Left lobe of liver (tissue), 2 donors: ENCODE data around the gene PAN2. TPM values are rescaled to one million over a fixed set of nuclear protein-coding genes. Genes with fewer than 3 reads are reported as not detected.

ENCODE experiments used
- ATAC-seq: fragments of 200-7000 bp; cut with Tn5 transposase; one replicate; pipeline ENCODE4 v1.9.1; 2020; ENCODE audit warnings: mild to moderate bottlenecking, moderate library complexity
- DNase-seq: peaks from one replicate; pipeline ENCODE4 v3.0.0-alpha.2; 2020; ENCODE audit warnings: low spot score
- total RNA-seq: library from RNA; stranded (reverse); gene quantifications from one replicate; pipeline ENCODE4 v1.2.1, GENCODE V29; 2021
- donor health status: DM: no; HTN: no; CAD: no; lungs with moderate emphysema.
- donor health status: DM: no; HTN: yes; CAD: no.

Gene PAN2
- total RNA-seq, 1 donor from 2014 or later: 86.0 TPM

- ATAC-seq: peak; percentile 83
- DNase-seq: peak; percentile 81
These were observed 61.3 kb downstream of the PAN2 start for GRCh38 chr12:56272468-56272867.

GRCh38 chr12:56271031-56271430 lies 62.8 kb downstream of the PAN2 start:
- DNase-seq (no peak), ATAC-seq (no peak)

- peak; percentile 73 for ATAC-seq
- DNase-seq: peak; percentile 79
These were observed 66.2 kb downstream of the PAN2 start for GRCh38 chr12:56267443-56268071.

- ATAC-seq (peak; percentile 91), DNase-seq (peak; percentile 90)
These were observed 66.9 kb downstream of the PAN2 start, which contains the start of gene COQ10A for GRCh38 chr12:56266693-56267442. Gene COQ10A (plus strand): TSS chr12:56266942. CDS start chr12:56267119, 177 bp downstream.

Other genes starting within 250 kb of the PAN2 start
- 32.3 TPM for gene PA2G4, start 229.4 kb downstream of the PAN2 start, total RNA-seq
- gene RPL41, start 217.4 kb downstream of the PAN2 start, total RNA-seq: 1,359 TPM
- gene ZC3H10, start 215.7 kb downstream of the PAN2 start, total RNA-seq: 4.6 TPM
- gene ESYT1, start 205.7 kb downstream of the PAN2 start, total RNA-seq: 62.2 TPM
- gene MYL6B, start 181.4 kb downstream of the PAN2 start, total RNA-seq: 6.5 TPM
- 376 TPM for gene MYL6, start 175.6 kb downstream of the PAN2 start, total RNA-seq
- gene SMARCC2, start 144.5 kb downstream of the PAN2 start, total RNA-seq: 27.6 TPM
- gene RNF41, start 112.1 kb downstream of the PAN2 start, total RNA-seq: 13.2 TPM
- 16.0 TPM for gene NABP2, start 109.7 kb downstream of the PAN2 start, total RNA-seq
- 227 TPM for gene SLC39A5, start 103.9 kb downstream of the PAN2 start, total RNA-seq
- gene ANKRD52, start 75.6 kb downstream of the PAN2 start, total RNA-seq: 12.9 TPM
- gene COQ10A, start 67.1 kb downstream of the PAN2 start, total RNA-seq: 24.8 TPM
- 67.4 TPM for gene CS, start 33.7 kb downstream of the PAN2 start, total RNA-seq
- 93.3 TPM for gene CNPY2, start 18.0 kb downstream of the PAN2 start, total RNA-seq
- gene IL23A, start 4.9 kb upstream of the PAN2 start, total RNA-seq: 0.43 TPM
- gene STAT2, start 26.1 kb upstream of the PAN2 start, total RNA-seq: 95.5 TPM
- 188 TPM for gene APOF, start 28.9 kb upstream of the PAN2 start, total RNA-seq
- gene TIMELESS, start 115.4 kb upstream of the PAN2 start, total RNA-seq: 8.6 TPM
- gene MIP, start 120.7 kb upstream of the PAN2 start, total RNA-seq: 0.60 TPM
- gene SPRYD4, start 134.6 kb upstream of the PAN2 start, total RNA-seq: 9.4 TPM
- gene GLS2, start 154.2 kb upstream of the PAN2 start, total RNA-seq: 251 TPM
- gene RBMS2, start 187.8 kb upstream of the PAN2 start, total RNA-seq: 6.6 TPM